ENCODE measurements around the gene CYP3A4.
"Not testable (repeated sequence)": the region's sequence is repeated elsewhere in the genome, so short reads cannot be mapped to it uniquely, and the experiment has no call there.

The CYP3A4 gene

DNA sequence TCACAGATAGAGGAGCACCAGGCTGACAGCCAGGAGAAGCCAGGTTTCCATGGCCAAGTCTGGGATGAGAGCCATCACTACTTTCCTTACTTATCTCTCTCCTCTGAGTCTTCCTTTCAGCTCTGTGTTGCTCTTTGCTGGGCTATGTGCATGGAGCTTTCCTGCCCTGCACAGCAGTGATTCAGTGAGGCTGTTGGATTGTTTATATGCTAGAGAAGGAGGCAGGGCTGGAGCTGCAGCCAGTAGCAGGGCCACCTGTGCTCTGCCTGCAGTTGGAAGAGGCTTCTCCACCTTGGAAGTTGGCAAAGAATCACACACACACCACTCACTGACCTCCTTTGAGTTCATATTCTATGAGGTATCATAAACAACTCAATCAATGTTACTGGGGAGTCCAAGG, at the start of gene CYP3A4:
Gene CYP3A4 (minus strand): TSS at position 178 of the 400 bp plus-strand sequence. CDS start 103 bp downstream, at position 75.
- no peak for DNase-seq

DNA sequence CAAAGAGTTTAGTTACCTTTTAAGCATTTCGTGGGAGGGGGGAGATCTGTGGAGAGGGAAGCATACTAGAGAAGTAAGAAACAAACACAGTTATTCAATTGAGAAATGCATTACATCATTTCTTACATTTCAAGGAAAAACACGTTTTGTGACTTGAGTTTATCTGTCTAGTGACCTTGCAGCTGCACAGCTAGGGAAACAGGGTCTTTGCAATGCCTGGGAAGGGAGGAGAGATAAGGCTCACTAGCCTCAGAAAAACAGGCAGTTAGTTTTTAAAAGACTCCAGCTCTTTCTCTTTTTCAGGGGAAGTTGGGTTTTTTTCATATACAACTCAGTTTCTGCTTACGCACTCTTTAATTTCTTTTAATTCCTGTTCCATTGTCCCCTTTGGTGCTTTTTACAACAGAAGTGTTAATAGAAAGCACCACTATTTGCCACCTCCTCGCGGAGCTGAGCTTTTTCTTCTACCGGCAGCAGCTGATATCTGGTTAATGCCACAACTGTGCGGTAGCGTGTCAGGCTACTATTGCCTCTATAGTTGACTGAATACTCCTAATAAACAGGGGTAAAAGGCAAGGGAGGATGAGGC, 49.4 kb upstream of the CYP3A4 start:
- DNase-seq: no peak

DNA sequence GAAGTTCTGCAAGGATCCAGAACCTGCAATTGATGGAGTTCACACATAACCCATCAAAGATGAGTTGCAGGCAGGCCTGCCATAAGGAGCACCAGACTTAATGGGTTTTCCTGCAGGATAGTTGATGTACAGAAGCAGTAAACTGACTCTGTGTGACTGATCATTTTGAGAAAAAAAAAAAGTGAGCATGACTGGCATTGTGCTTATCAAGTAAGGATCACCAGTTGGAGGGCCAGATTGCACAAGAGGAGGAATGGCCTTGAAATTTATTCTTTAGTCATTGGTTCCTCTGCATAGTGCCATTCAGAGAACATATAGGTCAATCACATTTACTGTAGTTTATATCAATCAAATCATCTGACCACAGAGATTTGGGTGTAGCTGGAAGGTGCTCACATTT, 47.6 kb upstream of the CYP3A4 start:
- no peak for DNase-seq

- no peak for DNase-seq
Measured at GRCh38 chr7:99829524-99830160, 45.7 kb upstream of the CYP3A4 start.

- no peak for DNase-seq
Measured at GRCh38 chr7:99828811-99829210, 44.8 kb upstream of the CYP3A4 start.

- no peak for DNase-seq
Measured at GRCh38 chr7:99827040-99827778, 43.2 kb upstream of the CYP3A4 start.

DNA sequence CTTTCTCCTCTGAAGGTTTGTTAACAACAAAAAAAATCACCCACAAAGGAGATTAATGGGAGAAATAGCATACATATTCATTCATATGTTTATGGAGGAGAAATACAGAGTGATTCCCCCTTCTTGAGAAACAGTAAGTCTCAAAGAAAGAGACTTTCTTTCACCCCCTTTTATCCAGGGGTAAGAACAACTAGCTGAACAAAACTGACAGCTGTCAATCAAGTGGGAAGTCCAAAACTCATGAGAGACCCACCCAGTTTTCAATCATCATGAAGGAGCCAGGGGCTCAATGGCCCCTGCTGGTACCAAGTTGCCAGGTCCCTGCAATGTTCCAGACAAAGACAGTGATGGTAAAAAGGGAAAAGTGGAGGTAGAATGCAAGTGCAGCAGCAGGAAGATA, 41.9 kb upstream of the CYP3A4 start:
- no peak for DNase-seq

DNA sequence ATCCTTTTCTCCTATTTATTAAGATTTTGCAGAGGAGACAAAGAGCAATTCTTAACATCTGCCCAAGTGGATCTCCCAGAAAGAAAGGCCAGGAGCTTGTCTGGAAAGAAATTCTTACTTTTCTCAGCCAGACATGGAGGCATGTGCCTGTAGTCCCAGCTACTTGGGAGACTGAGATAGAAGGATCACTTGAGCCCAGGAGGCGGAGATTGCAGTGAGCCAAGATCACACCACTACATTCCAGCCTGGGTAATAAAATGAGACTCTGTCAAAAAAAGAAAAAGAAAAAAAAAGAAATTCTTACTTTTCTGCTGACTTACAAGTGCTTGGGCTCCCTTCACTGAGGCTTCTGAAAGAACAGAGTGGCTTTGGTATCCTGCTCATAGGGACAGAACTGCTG, 41.5 kb upstream of the CYP3A4 start:
- no peak for DNase-seq

- no peak for DNase-seq
Measured at GRCh38 chr7:99824091-99824490, 40.1 kb upstream of the CYP3A4 start.

DNA sequence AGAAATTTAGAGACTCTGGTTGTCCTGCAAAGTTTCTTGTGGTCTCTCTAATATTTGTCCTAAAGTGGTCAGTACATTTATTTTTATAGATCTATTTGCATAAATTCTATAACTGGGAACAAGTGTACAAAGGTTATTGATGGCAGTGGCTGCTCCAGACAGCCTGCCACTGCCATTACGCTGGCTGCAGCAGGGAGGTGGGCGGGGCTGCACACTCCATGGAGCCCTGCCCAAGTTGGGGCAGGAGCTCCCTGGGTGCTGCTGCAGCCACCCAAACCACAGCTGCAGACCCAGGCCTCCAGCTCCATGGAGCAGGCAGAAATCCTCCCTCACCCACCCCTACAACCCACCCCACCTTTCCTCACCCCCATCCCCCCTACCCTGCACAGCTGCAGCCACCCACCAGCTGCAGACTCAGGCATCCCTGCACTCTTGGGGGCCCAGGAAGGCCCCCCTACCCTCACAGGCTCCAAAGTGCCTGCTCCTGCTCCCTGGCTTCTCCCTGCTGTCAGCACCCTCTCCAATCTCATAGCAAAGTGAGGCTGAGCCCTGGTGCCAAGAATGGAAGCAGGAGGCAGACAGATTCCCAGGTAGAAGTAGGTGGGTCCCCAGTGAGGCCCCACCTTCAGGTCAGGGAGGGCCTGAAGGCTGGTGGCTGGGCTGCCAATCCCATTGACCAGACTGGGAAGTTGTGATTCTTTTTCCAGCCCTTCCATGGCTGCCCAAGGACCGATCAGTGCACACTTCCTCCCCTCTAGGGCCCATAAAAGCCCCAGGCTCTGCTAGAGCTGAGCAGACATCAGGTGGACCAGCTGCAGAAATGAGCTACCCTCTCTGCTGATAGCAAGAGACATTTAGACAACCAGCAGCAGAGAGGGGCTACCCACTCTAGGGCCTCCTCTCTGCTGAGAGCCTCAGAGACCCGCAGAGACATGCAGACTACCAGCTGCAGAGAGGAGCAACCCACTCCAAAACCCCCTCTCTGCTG, 39.0 kb upstream of the CYP3A4 start:
- no peak for DNase-seq

DNA sequence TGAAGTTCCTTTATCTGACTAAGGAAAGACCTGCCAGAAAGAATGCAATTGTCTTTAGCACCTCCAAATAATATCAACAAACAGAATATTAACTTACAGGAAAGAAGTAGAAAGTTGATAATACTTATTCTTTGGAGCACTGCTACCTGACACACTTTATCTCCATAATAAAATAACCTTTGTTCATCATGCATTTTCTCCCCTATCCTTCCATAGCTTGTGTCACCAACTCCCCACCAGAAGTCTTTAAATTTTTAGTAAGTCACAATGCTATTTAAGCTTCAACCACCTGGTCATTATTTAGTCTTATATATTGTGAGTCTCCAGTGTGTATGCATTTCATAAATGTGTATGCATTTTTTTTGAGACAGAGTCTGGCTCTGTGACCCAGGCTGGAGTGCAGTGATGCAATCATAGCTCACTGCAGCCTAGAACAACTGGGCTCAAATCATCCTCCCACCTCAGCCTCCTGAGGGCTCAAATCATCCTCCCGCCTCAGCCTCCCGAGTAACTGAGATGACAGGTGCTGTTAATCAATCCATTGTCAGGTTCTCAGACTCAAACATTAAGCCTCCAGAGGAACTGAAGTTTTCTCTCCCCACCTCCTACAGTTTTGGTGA, 36.5 kb upstream of the CYP3A4 start:
- DNase-seq: no peak

- DNase-seq: no peak
Measured at GRCh38 chr7:99808766-99809165, 24.8 kb upstream of the CYP3A4 start.

DNA sequence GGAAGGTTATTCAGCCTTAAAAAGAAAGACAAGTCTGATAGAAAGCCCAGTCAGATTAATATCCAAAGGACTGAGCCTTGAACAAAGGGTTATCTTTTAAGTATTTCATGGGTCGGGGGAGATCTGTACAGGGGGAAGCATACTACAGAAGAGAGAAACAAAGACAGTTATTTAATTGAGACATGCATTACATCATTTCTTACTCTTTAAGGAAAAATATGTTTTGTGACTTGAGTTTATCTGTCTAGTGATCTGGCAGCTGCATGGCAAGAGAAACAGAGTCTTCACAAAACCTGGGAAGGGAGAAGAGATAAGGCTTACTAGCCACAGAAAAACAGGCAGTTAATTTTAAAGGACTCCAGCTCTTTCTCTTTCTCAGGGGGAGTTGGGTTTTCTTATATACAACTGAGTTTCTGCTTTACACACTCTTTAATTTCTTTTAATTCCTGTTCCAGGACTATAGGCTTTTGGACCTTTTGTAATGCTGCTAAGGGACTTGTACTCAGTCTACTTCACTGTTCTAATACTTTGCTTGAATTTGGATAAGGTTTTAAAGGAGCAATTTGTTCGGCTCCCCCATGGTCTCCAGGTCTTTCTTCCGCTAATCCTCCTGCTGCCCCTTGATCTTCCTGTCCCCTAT, 23.0 kb upstream of the CYP3A4 start:
- no peak for DNase-seq

GRCh38 chr7:99805641-99806040, 21.7 kb upstream of the CYP3A4 start:
- no peak for DNase-seq

DNA sequence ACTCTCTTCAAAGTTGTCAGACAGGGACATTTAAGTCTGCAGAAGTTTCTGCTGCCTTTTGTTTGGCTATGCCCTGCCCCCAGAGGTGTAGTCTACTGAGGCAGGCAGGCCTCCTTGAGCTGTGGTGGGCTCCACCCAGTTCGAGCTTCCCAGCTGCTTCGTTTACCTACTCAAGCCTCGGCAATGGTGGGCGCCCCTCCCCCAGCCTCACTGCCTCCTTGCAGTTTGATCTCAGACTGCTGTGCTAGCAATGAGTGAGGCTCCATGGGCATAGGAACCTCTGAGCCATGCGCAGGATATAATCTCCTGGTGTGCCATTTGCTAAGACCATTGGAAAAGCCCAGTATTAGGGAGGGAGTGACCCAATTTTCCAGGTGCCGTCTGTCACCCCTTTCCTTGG, 19.1 kb upstream of the CYP3A4 start:
- not testable (repeated sequence) for DNase-seq

GRCh38 chr7:99801407-99801806, 17.4 kb upstream of the CYP3A4 start:
- not testable (repeated sequence) for DNase-seq

- DNase-seq: no peak
Measured at GRCh38 chr7:99798972-99799371, 15.0 kb upstream of the CYP3A4 start.

DNA sequence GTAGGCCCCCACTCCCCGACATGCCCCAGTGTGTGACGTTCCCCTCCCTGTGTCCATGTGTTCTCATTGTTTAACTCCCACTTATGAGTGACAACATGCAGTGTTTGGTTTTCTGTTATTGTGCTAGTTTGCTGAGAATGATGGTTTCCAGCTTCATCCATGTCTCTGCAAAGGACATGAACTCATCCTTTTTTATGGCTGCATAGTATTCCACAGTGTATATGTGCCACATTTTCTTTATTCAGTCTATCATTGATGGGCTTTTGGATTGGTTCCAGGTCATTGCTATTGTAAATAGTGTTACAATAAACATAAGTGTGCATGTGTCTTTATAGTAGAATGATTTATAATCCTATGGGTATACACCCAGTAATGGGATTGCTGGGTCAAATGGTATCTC, 11.9 kb upstream of the CYP3A4 start:
- not testable (repeated sequence) for DNase-seq

- no peak for DNase-seq
Measured at GRCh38 chr7:99794585-99795502, 10.9 kb upstream of the CYP3A4 start.

- no peak for DNase-seq
Measured at GRCh38 chr7:99793443-99793842, 9.5 kb upstream of the CYP3A4 start.

DNA sequence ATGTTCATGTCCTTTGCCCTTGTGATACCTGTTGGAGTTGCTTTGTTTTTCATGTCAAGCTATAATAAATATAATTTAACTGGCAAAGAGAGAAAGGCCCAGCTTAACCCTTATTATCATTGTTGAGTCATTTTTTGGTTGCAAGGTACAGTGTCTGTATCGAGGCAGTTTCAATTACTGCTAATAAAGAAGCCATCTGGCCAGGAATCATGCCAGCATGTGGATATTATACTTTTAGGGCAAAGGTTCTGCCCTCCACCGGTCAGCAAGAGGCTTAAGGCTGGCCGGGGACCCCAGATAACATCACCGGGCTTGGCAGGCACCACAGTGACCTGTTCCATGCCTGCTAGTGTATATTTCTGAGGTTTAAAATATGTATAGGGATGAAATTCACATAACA, 9.0 kb upstream of the CYP3A4 start:
- DNase-seq: no peak

Measured in stimulated activated CD4-positive, alpha-beta T cell treated with anti-CD3 and anti-CD28 coated beads, Interleukin-4, amount 100 ng/mL, for 4 hours (primary cell).